Pancreas (tissue), 10 donors: ENCODE data around the gene MAP2K5. TPM values are rescaled to one million over a fixed set of nuclear protein-coding genes. Genes with fewer than 3 reads are reported as not detected.
"Not testable (repeated sequence)": the region's sequence is repeated elsewhere in the genome, so short reads cannot be mapped to it uniquely, and the experiment has no call there.

ENCODE experiments used
- ATAC-seq, 4 donors: fragments of 200-7000 bp; cut with Tn5 transposase; one replicate each; pipeline versions ENCODE4 v1.8.0 to v1.9.1; 2020; ENCODE audit warnings: mild to moderate bottlenecking in 4 of 4, moderate library complexity in 4 of 4
- DNase-seq, 6 donors: peaks; one replicate each; pipeline ENCODE4 v3.0.0-alpha.2; 2020
- FAIRE-seq: peaks from 2 replicates; lab custom pipeline; 2012; peaks lifted over from hg19 to GRCh38; lab: Jason Lieb, UNC
- H3K27ac ChIP-seq, 4 donors: fragments of 200-600 bp; sonication (generic); 1 replicate in 3 of 4; 2 replicates in 1 of 4; pipeline versions ENCODE4 v1.5.0 to v1.8.0; 2020
- H3K27me3 ChIP-seq, 4 donors: fragments of 200-600 bp; one replicate each; pipeline ENCODE4 v1.8.0; 2021
- H3K36me3 ChIP-seq, 3 donors: fragments of 200-600 bp; sonication (generic) in 1 of 3; one replicate each; pipeline versions ENCODE4 v1.5.0 to v1.8.0; 2020 to 2021
- H3K4me1 ChIP-seq, 3 donors: fragments of 200-600 bp; one replicate each; pipeline ENCODE4 v1.8.0; 2021
- H3K4me3 ChIP-seq, 4 donors: fragments of 200-600 bp; sonication (generic) in 2 of 4; one replicate each; pipeline versions ENCODE4 v1.5.0 to v1.8.0; 2020 to 2021
- H3K9me3 ChIP-seq, 4 donors: fragments of 200-600 bp; one replicate each; pipeline ENCODE4 v1.8.0; 2021
- WGBS, 2 donors: extraction: QIAGEN DNeasy Blood & Tissue Kit; methylation state at CpG; one replicate each; pipeline ENCODE4 v1.1.7; 2013; 5-methylcytosine and 5-hydroxymethylcytosine counted together
- intact Hi-C, 3 donors: fragments of 100-400 bp; cut with DNase I; formaldehyde crosslinking; loops; one replicate each; pipeline versions ENCODE4 v1.11.1 to v1.14.2; 2022
- polyA plus RNA-seq, 2 donors: library from polyadenylated mRNA; stranded (reverse); fragments of 200-250 nt; gene quantifications; one replicate each; pipeline ENCODE4 v1.2.3, GENCODE V29; 2013
- total RNA-seq, 6 donors: library from RNA; stranded (reverse); fragmentation: NEBNext Ultra II Directional in 4 of 6; extraction: Animal tissue kit (Norgen Biotek cat#: 25700) in 4 of 6; gene quantifications; one replicate each; pipeline versions ENCODE4 v1.2.1 to v1.2.4, GENCODE V29; 2021 to 2023
- TF ChIP-seq, protein P1 (sequence below), 4 donors: fragments of 200-600 bp; sonication (generic) in 3 of 4; IDR thresholded peaks; one replicate each; pipeline versions ENCODE4 v1.5.0 to v1.8.0; 2021; ENCODE audit warnings: antibody characterized with exemption in 4 of 4
- donor health status: healthy with polysubstance abuse.
- donor health status: DM: no; HTN: no; CAD: no; lungs with moderate emphysema.
- donor health status: DM: no; HTN: no; CAD: no.
- donor health status: control.
- donor health status: control.
- donor health status: Bipolar disorder and iron deficiency.
- donor health status: DM: yes; HTN: yes; CAD: no.
- donor health status: DM: no; HTN: no; CAD: no.
- donor health status: DM: no; HTN: no; CAD: no.
- donor health status: DM: yes; HTN: yes; CAD: no.

MAP2K5 gene
- total and polyA plus RNA-seq, 8 donors: 5.5 to 14.8 (median 10.0) TPM

DNA sequence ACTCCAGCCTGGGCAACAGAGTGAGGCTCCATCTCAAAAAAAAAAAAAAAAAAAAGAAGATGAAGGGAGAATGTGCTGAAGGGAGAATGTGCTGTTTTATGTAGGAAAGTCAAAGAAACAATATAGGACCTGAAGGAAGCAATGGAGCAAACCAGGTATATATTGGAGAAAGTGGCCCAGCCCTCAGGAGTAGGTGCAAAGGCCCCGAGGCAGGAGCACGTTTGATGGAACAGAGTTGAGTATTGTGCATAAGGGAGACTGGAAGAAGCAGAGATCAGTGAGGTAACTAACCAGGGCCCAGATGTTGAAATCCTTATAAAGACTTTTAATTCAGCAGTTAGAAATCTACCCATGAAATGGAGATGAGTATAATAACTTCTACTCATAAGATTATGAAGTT is 79.6 kb downstream of the MAP2K5 start:
- H3K9me3 ChIP-seq: no peaks in the 10 kb centered on the region
- WGBS, 2 donors: 95% methylated on average over 2 of the region's 2 CpGs
- H3K27me3 ChIP-seq: no peaks in the 10 kb centered on the region
- DNase-seq: no peak
- H3K4me3 ChIP-seq: no peak overlapping the region
- TF ChIP-seq, protein P1, sequence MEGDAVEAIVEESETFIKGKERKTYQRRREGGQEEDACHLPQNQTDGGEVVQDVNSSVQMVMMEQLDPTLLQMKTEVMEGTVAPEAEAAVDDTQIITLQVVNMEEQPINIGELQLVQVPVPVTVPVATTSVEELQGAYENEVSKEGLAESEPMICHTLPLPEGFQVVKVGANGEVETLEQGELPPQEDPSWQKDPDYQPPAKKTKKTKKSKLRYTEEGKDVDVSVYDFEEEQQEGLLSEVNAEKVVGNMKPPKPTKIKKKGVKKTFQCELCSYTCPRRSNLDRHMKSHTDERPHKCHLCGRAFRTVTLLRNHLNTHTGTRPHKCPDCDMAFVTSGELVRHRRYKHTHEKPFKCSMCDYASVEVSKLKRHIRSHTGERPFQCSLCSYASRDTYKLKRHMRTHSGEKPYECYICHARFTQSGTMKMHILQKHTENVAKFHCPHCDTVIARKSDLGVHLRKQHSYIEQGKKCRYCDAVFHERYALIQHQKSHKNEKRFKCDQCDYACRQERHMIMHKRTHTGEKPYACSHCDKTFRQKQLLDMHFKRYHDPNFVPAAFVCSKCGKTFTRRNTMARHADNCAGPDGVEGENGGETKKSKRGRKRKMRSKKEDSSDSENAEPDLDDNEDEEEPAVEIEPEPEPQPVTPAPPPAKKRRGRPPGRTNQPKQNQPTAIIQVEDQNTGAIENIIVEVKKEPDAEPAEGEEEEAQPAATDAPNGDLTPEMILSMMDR (IDR thresholded peaks at IDR 0.05): no peak
- no peak overlapping the region for H3K27ac ChIP-seq
- H3K4me1 ChIP-seq: no peaks in the 10 kb centered on the region
- no peak for FAIRE-seq
- ATAC-seq: no peak
- intact Hi-C loops: no loop called here
- H3K36me3 ChIP-seq: no peaks in the 10 kb centered on the region

DNA sequence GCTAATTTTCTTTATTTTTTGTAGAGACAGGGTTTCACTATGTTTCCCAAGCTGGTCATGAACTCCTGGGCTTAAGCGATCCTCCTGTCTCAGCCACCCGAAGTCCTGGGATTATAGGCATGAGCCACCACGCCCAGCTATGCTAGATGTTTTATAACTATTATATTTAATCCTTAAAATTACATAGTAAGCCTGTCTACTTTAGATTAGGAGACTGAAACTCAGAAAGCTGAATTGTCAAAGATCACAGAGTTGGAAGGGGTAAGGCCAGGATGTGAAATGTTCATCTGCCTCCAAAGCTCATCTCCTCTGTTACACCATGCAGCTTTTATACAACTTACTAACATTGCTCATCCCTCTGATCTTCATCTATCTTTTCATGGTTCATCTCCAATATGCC is 89.8 kb downstream of the MAP2K5 start:
- Histone ChIP-seq H3K27ac (no peak overlapping the region), H3K36me3 (no peaks in the 10 kb centered on the region), H3K27me3 (no peaks in the 10 kb centered on the region), H3K4me3 (no peak overlapping the region), H3K4me1 (no peaks in the 10 kb centered on the region), H3K9me3 (no peaks in the 10 kb centered on the region)
- 98 to 100% methylated on average over 3 of the region's 3 CpGs for WGBS, 2 donors
- no peak for DNase-seq
- TF ChIP-seq, protein P1 (IDR thresholded peaks at IDR 0.05): no peak
- intact Hi-C loops: no loop called here
- FAIRE-seq: no peak
- ATAC-seq: no peak

DNA sequence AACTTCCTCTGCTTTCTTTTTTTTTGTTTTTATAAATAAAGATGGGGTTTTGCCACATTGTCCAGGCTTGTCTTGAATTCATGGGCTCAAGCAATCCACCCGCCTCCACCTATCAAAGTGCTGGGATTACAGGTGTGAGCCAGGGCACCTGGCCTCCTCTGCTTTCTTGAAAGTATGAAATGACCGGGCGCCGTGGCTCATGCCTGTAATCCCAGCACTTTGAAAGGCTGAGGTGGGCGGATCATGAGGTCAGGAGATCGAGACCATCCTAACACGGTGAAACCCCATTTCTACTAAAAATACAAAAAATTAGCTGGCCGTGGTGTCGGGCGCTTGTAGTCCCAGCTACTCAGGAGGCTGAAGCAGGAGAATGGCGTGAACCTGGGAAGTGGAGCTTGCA is 93.4 kb downstream of the MAP2K5 start:
- WGBS, 2 donors: 97% methylated on average over 11 of the region's 11 CpGs
- H3K9me3 ChIP-seq, DNase-seq, intact Hi-C loops, H3K36me3 ChIP-seq, H3K4me1 ChIP-seq, FAIRE-seq, H3K27ac ChIP-seq, H3K4me3 ChIP-seq, ATAC-seq, H3K27me3 ChIP-seq: not testable (repeated sequence)

DNA sequence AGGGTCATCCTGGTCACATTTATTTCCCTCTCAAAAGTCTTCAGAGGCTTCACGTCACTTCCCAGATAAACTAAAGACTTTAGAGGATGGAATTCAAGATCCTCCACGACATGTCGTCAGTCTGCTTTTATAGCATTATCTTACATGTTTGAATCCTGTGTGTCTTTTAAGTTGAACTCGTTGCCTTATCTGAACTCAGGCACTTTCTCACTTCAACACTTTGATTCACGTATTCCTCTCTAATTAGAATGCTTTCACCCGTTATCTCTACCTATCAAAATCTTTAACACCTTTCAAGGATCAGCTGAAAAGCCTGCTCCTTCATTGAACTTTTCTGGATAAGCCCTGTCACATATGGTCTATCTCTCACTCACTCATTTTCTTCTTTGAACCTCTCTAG is 97.1 kb downstream of the MAP2K5 start:
- no peak overlapping the region for H3K4me3 ChIP-seq
- no peak for ATAC-seq
- H3K4me1 ChIP-seq: no peaks in the 10 kb centered on the region
- no peaks in the 10 kb centered on the region for H3K9me3 ChIP-seq
- no peaks in the 10 kb centered on the region for H3K36me3 ChIP-seq
- TF ChIP-seq, protein P1 (IDR thresholded peaks at IDR 0.05): no peak
- WGBS, 2 donors: 83 to 84% methylated on average over 6 of the region's 6 CpGs
- FAIRE-seq: no peak
- intact Hi-C loops: no loop called here
- no peaks in the 10 kb centered on the region for H3K27me3 ChIP-seq
- no peak overlapping the region for H3K27ac ChIP-seq
- DNase-seq: no peak

DNA sequence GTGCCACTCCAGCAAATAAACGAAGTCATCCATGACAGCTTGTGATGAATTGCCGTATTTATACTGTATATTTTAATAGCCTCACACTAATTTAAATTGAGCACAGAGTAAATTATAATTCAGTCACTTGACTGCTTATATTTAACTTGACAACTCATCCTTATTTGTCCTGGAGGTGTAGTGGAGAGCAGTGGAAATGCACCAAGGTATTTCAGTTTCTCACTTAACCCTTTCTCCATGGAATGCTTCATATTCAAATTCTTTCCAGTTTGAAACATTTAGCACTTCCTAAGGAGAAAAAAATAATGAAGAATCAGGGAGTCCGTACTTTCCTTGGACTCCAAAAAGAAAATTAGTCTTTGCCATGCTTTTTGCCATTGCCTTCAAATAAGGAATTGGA is 99.0 kb downstream of the MAP2K5 start:
- no peak overlapping the region for H3K4me3 ChIP-seq
- intact Hi-C loops: no loop called here
- FAIRE-seq: no peak
- no peaks in the 10 kb centered on the region for H3K36me3 ChIP-seq
- ATAC-seq: no peak
- H3K9me3 ChIP-seq: no peaks in the 10 kb centered on the region
- H3K27me3 ChIP-seq: no peaks in the 10 kb centered on the region
- no peak overlapping the region for H3K27ac ChIP-seq
- WGBS, 2 donors: 65 to 71% methylated on average over 3 of the region's 3 CpGs
- TF ChIP-seq, protein P1 (IDR thresholded peaks at IDR 0.05): no peak
- DNase-seq: no peak
- peaks cover 0 to 4% (median 3%) of the 10 kb centered on the region in 3 donors for H3K4me1 ChIP-seq
